HCT116 (cell line): ENCODE measurements around the gene RPL10. TPM values are rescaled to one million over a fixed set of nuclear protein-coding genes. Genes with fewer than 3 reads are reported as not detected.

Experiments used
- ATAC-seq: fragments of 200-7000 bp; cut with Tn5 transposase; 2 replicates; pipeline ENCODE4 v1.9.1; 2020; ENCODE audit warnings: mild to moderate bottlenecking, moderate library complexity
- BruUV-seq: library from RNA; stranded (reverse); fragments of 400-500 nt; replicated peaks from 2 replicates; lab custom pipeline; 2021; lab: Mats Ljungman, UMichigan
- CTCF ChIA-PET: fragments of 300-600 bp; sonication (Branson Sonifier 250); formaldehyde crosslinking; loops from one replicate; lab custom pipeline; 2021; ENCODE audit warnings: antibody characterized with exemption; lab: Charles Lee
- POLR2A ChIA-PET: fragments of 300-600, 350-600 bp; sonication (Branson Sonifier 250); formaldehyde crosslinking; loops from one replicate; lab custom pipeline; 2021; ENCODE audit warnings: antibody characterized with exemption; lab: Charles Lee
- RAD21 ChIA-PET, 2 experiments: fragments of 300-600 bp; sonication (Branson Sonifier 250); formaldehyde crosslinking; loops; one replicate each; lab custom pipeline; 2023; ENCODE audit warnings: low total read pairs in 2 of 2; ENCODE audit not compliant: uncharacterized antibody in 2 of 2, unreplicated experiment in 2 of 2, low non-redundant PET in 1 of 2; lab: Charles Lee
- DNase-seq: peaks from one replicate; pipeline ENCODE4 v3.0.0-alpha.2; 2010; ENCODE audit warnings: low read depth, low spot score
- H2AFZ ChIP-seq: fragments of 200-600 bp; shearing (Covaris generic), sonication (generic); 2 replicates; pipeline ENCODE4 v1.6.1; 2017; ENCODE audit warnings: low read depth, mixed run types, mixed read lengths, antibody characterized with exemption, low read length; ENCODE audit not compliant: poor library complexity, severe bottlenecking
- H3K27ac ChIP-seq: 2 replicates; pipeline ENCODE4 v1.5.1; 2012; ENCODE audit warnings: low read depth, low read length
- H3K27me3 ChIP-seq: fragments of 200-600 bp; sonication (generic); 2 replicates; pipeline ENCODE4 v1.6.1; 2016; ENCODE audit warnings: mixed run types, low read length, mixed read lengths; ENCODE audit not compliant: insufficient read depth
- H3K36me3 ChIP-seq, 2 experiments: fragments of 200-500 bp in 1 of 2; fragments of 200-600 bp in 1 of 2; sonication (Bioruptor generic) in 1 of 2; sonication (generic) in 1 of 2; 2 replicates each; pipeline versions ENCODE4 v1.5.1 to v1.6.1; 2014 to 2016; ENCODE audit warnings: low read length in 2 of 2, inconsistent platforms in 1 of 2, mixed read lengths in 1 of 2, mixed run types in 1 of 2; ENCODE audit not compliant: insufficient read depth in 2 of 2, control insufficient read depth in 1 of 2
- H3K4me1 ChIP-seq, 2 experiments: fragments of 200-600 bp in 1 of 2; sonication (generic) in 1 of 2; 2 replicates each; pipeline versions ENCODE4 v1.5.1 to v1.6.1; 2012 to 2017; ENCODE audit warnings: low read length in 2 of 2, inconsistent platforms in 1 of 2, mild to moderate bottlenecking in 1 of 2, mixed read lengths in 1 of 2, mixed run types in 1 of 2, moderate library complexity in 1 of 2; ENCODE audit not compliant: insufficient read depth in 2 of 2, control insufficient read depth in 1 of 2
- H3K4me2 ChIP-seq: fragments of 200-600 bp; sonication (generic); 2 replicates; pipeline ENCODE4 v1.6.1; 2017; ENCODE audit warnings: mixed run types, low read length, mixed read lengths
- H3K4me3 ChIP-seq, 2 experiments: fragments of 200-600 bp in 1 of 2; sonication (generic) in 1 of 2; replicated peaks in 1 of 2; 2 replicates each; pipeline ENCODE4 v1.5.1; 2011 to 2016; ENCODE audit warnings: low read length in 2 of 2, control low read depth in 1 of 2, low read depth in 1 of 2, mild to moderate bottlenecking in 1 of 2, mixed read lengths in 1 of 2, mixed run types in 1 of 2
- H3K79me2 ChIP-seq: fragments of 200-600 bp; sonication (generic); 2 replicates; pipeline ENCODE4 v1.6.1; 2017; ENCODE audit warnings: mild to moderate bottlenecking, mixed run types, low read length, moderate library complexity, mixed read lengths; ENCODE audit not compliant: insufficient read depth
- H3K9ac ChIP-seq: fragments of 200-600 bp; sonication (generic); 2 replicates; pipeline ENCODE4 v1.6.1; 2016; ENCODE audit warnings: low read length, mixed read lengths
- H3K9me2 ChIP-seq: fragments of 200-600 bp; sonication (generic), shearing (Covaris generic); 2 replicates; pipeline ENCODE4 v1.6.1; 2017; ENCODE audit warnings: mixed run types, mild to moderate bottlenecking, moderate library complexity; ENCODE audit not compliant: insufficient read depth
- H3K9me3 ChIP-seq, 2 experiments: fragments of 200-500 bp in 1 of 2; fragments of 200-600 bp in 1 of 2; sonication (Bioruptor generic) in 1 of 2; sonication (generic) in 1 of 2; 2 replicates each; pipeline ENCODE4 v1.6.1; 2014 to 2017; ENCODE audit warnings: low read length in 2 of 2, mixed read lengths in 2 of 2, inconsistent platforms in 1 of 2, low read depth in 1 of 2, mild to moderate bottlenecking in 1 of 2, mixed run types in 1 of 2, moderate library complexity in 1 of 2; ENCODE audit not compliant: control insufficient read depth in 1 of 2, insufficient read depth in 1 of 2
- H4K20me1 ChIP-seq: fragments of 200-600 bp; sonication (generic), shearing (Covaris generic); 2 replicates; pipeline ENCODE4 v1.6.1; 2017; ENCODE audit warnings: mixed run types, mild to moderate bottlenecking, moderate library complexity; ENCODE audit not compliant: insufficient read depth
- ATF3 ChIP-seq: IDR thresholded peaks from 2 replicates; pipeline ENCODE4 v1.6.1; 2012
- CBX3 ChIP-seq: IDR thresholded peaks from 2 replicates; pipeline ENCODE4 v1.6.1; 2012; ENCODE audit warnings: low read depth
- EGR1 ChIP-seq: IDR thresholded peaks from 2 replicates; pipeline ENCODE4 v1.6.1; 2012; ENCODE audit warnings: low read depth
- ELF1 ChIP-seq: IDR thresholded peaks from 2 replicates; pipeline ENCODE4 v1.6.1; 2012; ENCODE audit warnings: low read depth, borderline replicate concordance
- EZH2 ChIP-seq: fragments of 200-600 bp; sonication (generic); IDR thresholded peaks from 2 replicates; pipeline ENCODE4 v1.6.1; 2017; ENCODE audit warnings: antibody characterized with exemption, mixed run types
- EZH2phosphoT487 ChIP-seq: fragments of 200-600 bp; IDR thresholded peaks from 2 replicates; pipeline ENCODE4 v1.6.1; 2018; ENCODE audit warnings: antibody characterized with exemption, borderline replicate concordance
- JUND ChIP-seq: IDR thresholded peaks from 2 replicates; pipeline ENCODE4 v1.6.1; 2012
- MAX ChIP-seq: IDR thresholded peaks from 2 replicates; pipeline ENCODE4 v1.6.1; 2012
- POLR2AphosphoS5 ChIP-seq: IDR thresholded peaks from 2 replicates; pipeline ENCODE4 v1.6.1; 2011; ENCODE audit warnings: mild to moderate bottlenecking, low read depth, low read length, moderate library complexity
- RAD21 ChIP-seq: IDR thresholded peaks from 2 replicates; pipeline ENCODE4 v1.6.1; 2012; ENCODE audit warnings: low read depth, mild to moderate bottlenecking
- REST ChIP-seq: IDR thresholded peaks from 2 replicates; pipeline ENCODE4 v1.6.1; 2012; ENCODE audit warnings: low read depth
- SIN3A ChIP-seq: IDR thresholded peaks from 2 replicates; pipeline ENCODE4 v1.6.1; 2012; ENCODE audit warnings: low read depth
- SRF ChIP-seq: IDR thresholded peaks from 2 replicates; pipeline ENCODE4 v1.6.1; 2012; ENCODE audit warnings: low read depth
- TCF7L2 ChIP-seq: IDR thresholded peaks from 2 replicates; pipeline ENCODE4 v1.7.0; 2011; ENCODE audit warnings: borderline replicate concordance, inconsistent platforms; ENCODE audit not compliant: insufficient read depth, insufficient read length; ENCODE audit errors: extremely low read depth
- YY1 ChIP-seq: IDR thresholded peaks from 2 replicates; pipeline ENCODE4 v1.6.1; 2011; ENCODE audit warnings: low read length, low read depth, moderate library complexity, mild to moderate bottlenecking; ENCODE audit not compliant: insufficient replicate concordance; ENCODE audit errors: extremely low read depth
- ZBTB33 ChIP-seq: IDR thresholded peaks from 2 replicates; pipeline ENCODE4 v1.6.1; 2011; ENCODE audit warnings: mild to moderate bottlenecking, low read length, moderate library complexity; ENCODE audit not compliant: insufficient replicate concordance; ENCODE audit errors: extremely low read depth
- ZFX ChIP-seq: fragments of 450-650 bp; IDR thresholded peaks from 2 replicates; pipeline ENCODE4 v1.6.1; 2017
- ZNF274 ChIP-seq: fragments of 200-500 bp; sonication (Bioruptor generic); IDR thresholded peaks from 2 replicates; pipeline ENCODE4 v1.6.1; 2014; ENCODE audit warnings: mild to moderate bottlenecking, low read depth, low read length, inconsistent platforms
- intact Hi-C: fragments of 100-400 bp; cut with micrococcal nuclease; formaldehyde crosslinking; loops from 2 replicates; pipeline ENCODE4 v1.10.0; 2022
- total RNA-seq: library from RNA; stranded (reverse); gene quantifications from one replicate; pipeline ENCODE4 v1.2.1, GENCODE V29; 2021; ENCODE audit not compliant: unreplicated experiment

The RPL10 gene
- total RNA-seq, 1 experiment from 2014 or later, result 3,069 TPM

GRCh38 chrX:154419189-154419588, 21.0 kb downstream of the RPL10 start:
- Histone ChIP-seq H3K9me2 (no peaks in the 10 kb centered on the region), H3K79me2 (no peaks in the 10 kb centered on the region), H2AFZ (no peak overlapping the region), H3K27me3 (no peaks in the 10 kb centered on the region), H3K9ac (no peak overlapping the region), H3K27ac (no peak overlapping the region), H3K4me1 (no peaks in the 10 kb centered on the region), H3K4me3 (no peak overlapping the region), H3K4me2 (no peak overlapping the region), H4K20me1 (no peaks in the 10 kb centered on the region), H3K36me3 (no peaks in the 10 kb centered on the region), H3K9me3 (no peaks in the 10 kb centered on the region)
- TF ChIP-seq TCF7L2 (no peak), ZNF274 (no peak), CBX3 (no peak), EZH2phosphoT487 (no peak), JUND (no peak), YY1 (no peak), SRF (no peak), REST (no peak), EZH2 (no peak), EGR1 (no peak), ELF1 (no peak), RAD21 (no peak), SIN3A (no peak), MAX (no peak), ZFX (no peak), ATF3 (no peak), ZBTB33 (no peak), POLR2AphosphoS5 (no peak)
- DNase-seq, result no peak
- ChIA-PET RAD21 (no interaction called here), CTCF (no interaction called here), POLR2A (no interaction called here)
- ATAC-seq, result no peak
- intact Hi-C loops, result no loop called here
- BruUV-seq, result no TSS peak
